Measurements from ENCODE around the gene CABLES1. TPM values are rescaled to one million over a fixed set of nuclear protein-coding genes. Genes with fewer than 3 reads are reported as not detected.

CABLES1 gene
- total and polyA plus RNA-seq, 2 of the 8 experiments (the other 6 are each of a cell fraction or from before 2014, with no cell fraction given): 9.2 to 26.4 TPM

GRCh38 chr18:23173912-23174311 is 38.6 kb downstream of the CABLES1 start (continued):
- TF ChIP-seq POLR2A (IDR thresholded peaks at IDR 0.05; ENCODE audit: control extremely low read depth in 1 of 2, low read depth in 2 of 2, low read length in 2 of 2) (no peak), CEBPB (IDR thresholded peaks at IDR 0.05; ENCODE audit: low read depth, low read length) (no peak)
